Lung (tissue), 12 donors: ENCODE results near the gene ARF6. TPM values are rescaled to one million over a fixed set of nuclear protein-coding genes. Genes with fewer than 3 reads are reported as not detected.
"Not testable (repeated sequence)": the region's sequence is repeated elsewhere in the genome, so short reads cannot be mapped to it uniquely, and the experiment has no call there.

Experiments used
- ATAC-seq: fragments of 200-7000 bp; cut with Tn5 transposase; one replicate; pipeline ENCODE4 v1.9.1; 2020; ENCODE audit warnings: moderate number of reproducible peaks; ENCODE audit not compliant: insufficient read depth, low FRiP score
- DNase-seq, 3 donors: peaks; one replicate each; pipeline ENCODE4 v3.0.0-alpha.2; 2013 to 2017
- H3K27ac ChIP-seq, 2 donors: one replicate each; pipeline ENCODE4 v1.5.1; 2013; ENCODE audit warnings: mild to moderate bottlenecking in 2 of 2, moderate library complexity in 2 of 2, control low read depth in 1 of 2, inconsistent platforms in 1 of 2, low read depth in 1 of 2, low read length in 1 of 2
- H3K27me3 ChIP-seq, 3 donors: one replicate each; pipeline ENCODE4 v1.5.1; 2013; ENCODE audit warnings: low read length in 2 of 3; ENCODE audit not compliant: control insufficient read depth in 3 of 3, insufficient read depth in 3 of 3
- H3K36me3 ChIP-seq, 4 donors: one replicate each; pipeline ENCODE4 v1.5.1; 2013; ENCODE audit warnings: low read length in 4 of 4, mild to moderate bottlenecking in 1 of 4, moderate library complexity in 1 of 4; ENCODE audit not compliant: control insufficient read depth in 4 of 4, insufficient read depth in 4 of 4
- H3K4me1 ChIP-seq, 5 donors: one replicate each; pipeline ENCODE4 v1.5.1; 2013; ENCODE audit warnings: low read length in 5 of 5, mild to moderate bottlenecking in 2 of 5, moderate library complexity in 1 of 5; ENCODE audit not compliant: control insufficient read depth in 5 of 5, insufficient read depth in 5 of 5
- H3K4me3 ChIP-seq: one replicate; pipeline ENCODE4 v1.5.1; 2013; ENCODE audit warnings: mild to moderate bottlenecking, control low read depth, moderate library complexity
- H3K9ac ChIP-seq, 2 donors: one replicate each; pipeline ENCODE4 v1.5.1; 2013; ENCODE audit warnings: low read length in 2 of 2, control low read depth in 1 of 2; ENCODE audit not compliant: insufficient read depth in 1 of 2
- H3K9me3 ChIP-seq, 4 donors: one replicate each; pipeline ENCODE4 v1.5.1; 2013; ENCODE audit warnings: low read length in 3 of 4, mild to moderate bottlenecking in 1 of 4, moderate library complexity in 1 of 4; ENCODE audit not compliant: control insufficient read depth in 4 of 4, insufficient read depth in 3 of 4
- CTCF ChIP-seq: IDR thresholded peaks from 2 replicates; pipeline ENCODE4 v1.5.1; 2012; ENCODE audit warnings: mild to moderate bottlenecking; ENCODE audit errors: control extremely low read depth, extremely low read depth
- WGBS, 2 donors: extraction: QIAGEN DNeasy Blood & Tissue Kit; methylation state at CpG; one replicate each; pipeline ENCODE4 v1.1.7; 2013; 5-methylcytosine and 5-hydroxymethylcytosine counted together
- polyA plus RNA-seq, 2 donors: library from polyadenylated mRNA; stranded (reverse); fragments of 200-250 nt; gene quantifications; one replicate each; pipeline ENCODE4 v1.2.1, GENCODE V29; 2013
- total RNA-seq, 2 donors: library from RNA; depleted of rRNA in 1 of 2; stranded (reverse); fragments of >200 nt in 1 of 2; gene quantifications; one replicate each; pipeline ENCODE4 v1.2.1, GENCODE V29; 2014 to 2021
- donor health status: control.
- donor health status: control.
- donor health status: Bipolar disorder and iron deficiency.
- donor health status: healthy.
- donor health status: DM: yes; HTN: yes; CAD: no.

Gene ARF6
- total and polyA plus RNA-seq, 4 donors, result 25.4 to 58.9 (median 46.6) TPM

- Histone ChIP-seq H3K27ac (no peak overlapping the region), H3K27me3 (no peaks in the 10 kb centered on the region), H3K4me3 (no peak overlapping the region), H3K4me1 (no peaks in the 10 kb centered on the region), H3K9me3 (peaks cover 0 to 3% (median 0%) of the 10 kb centered on the region in 4 donors), H3K36me3 (no peaks in the 10 kb centered on the region), H3K9ac (no peak overlapping the region)
- TF ChIP-seq CTCF, result no peak
- no peak for ATAC-seq
- 97% methylated on average over 3 of the region's 3 CpGs for WGBS, 2 donors
- DNase-seq, result no peak
Observed at GRCh38 chr14:49935526-49935925, 42.6 kb downstream of the ARF6 start.

- not testable (repeated sequence) for ATAC-seq, H3K27me3 ChIP-seq, H3K9ac ChIP-seq, H3K9me3 ChIP-seq, H3K4me3 ChIP-seq, H3K4me1 ChIP-seq, DNase-seq, H3K36me3 ChIP-seq, H3K27ac ChIP-seq
- 88 to 95% methylated on average over 2 of the region's 2 CpGs for WGBS, 2 donors
Observed at GRCh38 chr14:49936246-49936645, 43.4 kb downstream of the ARF6 start.

GRCh38 chr14:49936882-49937281, 44.0 kb downstream of the ARF6 start:
- H3K9me3 ChIP-seq, ATAC-seq: not testable (repeated sequence)

GRCh38 chr14:49939215-49939614, 46.3 kb downstream of the ARF6 start:
- not testable (repeated sequence) for H3K27ac ChIP-seq, DNase-seq, H3K4me1 ChIP-seq, H3K9me3 ChIP-seq, H3K4me3 ChIP-seq, ATAC-seq, H3K36me3 ChIP-seq, H3K9ac ChIP-seq, H3K27me3 ChIP-seq
- WGBS, 2 donors, result 97 to 100% methylated on average over 2 of the region's 2 CpGs

More at GRCh38 chr14:49936882-49937281, 44.0 kb downstream of the ARF6 start:
- not testable (repeated sequence) for DNase-seq, H3K27me3 ChIP-seq, H3K9ac ChIP-seq, H3K4me1 ChIP-seq, H3K4me3 ChIP-seq, H3K27ac ChIP-seq, H3K36me3 ChIP-seq
- 93 to 94% methylated on average over 5 of the region's 5 CpGs for WGBS, 2 donors

GRCh38 chr14:49939884-49940510, 47.1 kb downstream of the ARF6 start:
- DNase-seq, result no peak
- Histone ChIP-seq H3K4me3 (no peak overlapping the region), H3K9ac (no peak overlapping the region), H3K27ac (no peak overlapping the region), H3K9me3 (peaks cover 0 to 3% (median 0%) of the 10 kb centered on the region in 4 donors), H3K4me1 (no peaks in the 10 kb centered on the region), H3K36me3 (no peaks in the 10 kb centered on the region), H3K27me3 (no peaks in the 10 kb centered on the region)
- 67 to 70% methylated on average over 6 of the region's 6 CpGs for WGBS, 2 donors
- ATAC-seq, result no peak
- no peak for TF ChIP-seq CTCF
